GM12878 (cell line): Measurements from ENCODE around the gene ZDHHC7. TPM values are rescaled to one million over a fixed set of nuclear protein-coding genes. Genes with fewer than 3 reads are reported as not detected.

Source experiments
- ATAC-seq: fragments of 200-7000 bp; cut with Tn5 transposase; 3 replicates; pipeline ENCODE4 v1.9.1; 2020; ENCODE audit warnings: mild to moderate bottlenecking, moderate library complexity
- BruUV-seq: library from RNA; stranded (reverse); fragments of 400-500 nt; replicated peaks from 2 replicates; lab custom pipeline; 2021; lab: Mats Ljungman, UMichigan
- CTCF ChIA-PET: fragments of 300-600 bp; sonication (Branson Sonifier 250); formaldehyde crosslinking; extraction: SDS; loops from one replicate; lab custom pipeline; 2021; ENCODE audit warnings: inconsistent platforms; lab: Yijun Ruan, JAX
- POLR2A ChIA-PET: fragments of 350-600 bp; formaldehyde crosslinking; extraction: SDS; loops from one replicate; lab custom pipeline; 2021; ENCODE audit warnings: inconsistent platforms; lab: Charles Lee
- RAD21 ChIA-PET: fragments of 300-600 bp; sonication (Branson Sonifier 250); formaldehyde crosslinking; loops from one replicate; lab custom pipeline; 2023; ENCODE audit warnings: antibody characterized with exemption; ENCODE audit not compliant: unreplicated experiment; lab: Charles Lee
- SMC1A ChIA-PET: fragments of 300-600 bp; sonication (Branson Sonifier 250); formaldehyde crosslinking; loops from one replicate; lab custom pipeline; 2023; ENCODE audit not compliant: unreplicated experiment, uncharacterized antibody; lab: Charles Lee
- DNase-seq: peaks from one replicate; pipeline ENCODE4 v3.0.0-alpha.2; 2011; ENCODE audit warnings: low read depth, low spot score
- FAIRE-seq: peaks from 3 replicates; lab custom pipeline; 2011; peaks lifted over from hg19 to GRCh38; lab: Jason Lieb, UNC
- H2AFZ ChIP-seq: 2 replicates; pipeline ENCODE4 v1.6.0; 2011; ENCODE audit warnings: low read depth, low read length, control low read depth; ENCODE audit not compliant: control insufficient read depth
- H3K27ac ChIP-seq: 2 replicates; pipeline ENCODE4 v1.5.1; 2011; ENCODE audit warnings: control low read depth; ENCODE audit not compliant: control insufficient read depth, insufficient read depth
- H3K27me3 ChIP-seq, 2 experiments: replicated peaks in 1 of 2; 2 replicates each; pipeline versions ENCODE4 v1.6.0 to v1.6.1; 2011; ENCODE audit warnings: low read length in 1 of 2; ENCODE audit not compliant: control insufficient read depth in 2 of 2, insufficient read depth in 2 of 2
- H3K36me3 ChIP-seq, 2 experiments: 2 replicates each; pipeline ENCODE4 v1.5.1; 2011; ENCODE audit warnings: low read length in 1 of 2; ENCODE audit not compliant: control insufficient read depth in 2 of 2, insufficient read depth in 2 of 2
- H3K4me1 ChIP-seq: 2 replicates; pipeline ENCODE4 v1.6.1; 2011; ENCODE audit warnings: mild to moderate bottlenecking, low read length, moderate library complexity, mixed read lengths; ENCODE audit not compliant: control insufficient read depth, insufficient read depth
- H3K4me2 ChIP-seq: 2 replicates; pipeline ENCODE4 v1.6.0; 2011; ENCODE audit warnings: control low read depth; ENCODE audit not compliant: control insufficient read depth, insufficient read depth
- H3K4me3 ChIP-seq: fragments of 200-600 bp; sonication (generic); 2 replicates; pipeline ENCODE4 v1.5.1; 2016
- H3K79me2 ChIP-seq: 2 replicates; pipeline ENCODE4 v1.6.0; 2011; ENCODE audit warnings: low read length; ENCODE audit not compliant: control insufficient read depth, insufficient read depth
- H3K9ac ChIP-seq: 2 replicates; pipeline ENCODE4 v1.8.0; 2011; ENCODE audit warnings: low read length, control low read depth, mixed read lengths; ENCODE audit not compliant: control insufficient read depth, insufficient read depth
- H3K9me3 ChIP-seq: replicated peaks from 3 replicates; pipeline ENCODE4 v1.5.1; 2011; ENCODE audit warnings: mild to moderate bottlenecking, low read length; ENCODE audit not compliant: control insufficient read depth, insufficient read depth
- H4K20me1 ChIP-seq: 2 replicates; pipeline ENCODE4 v1.6.0; 2011; ENCODE audit not compliant: control insufficient read depth, insufficient read depth
- CTCF ChIP-seq, 3 experiments: IDR thresholded peaks in 2 of 3; conservative IDR thresholded peaks in 1 of 3; 2 replicates each; pipeline ENCODE4 v1.5.1; 2011; ENCODE audit warnings: low read depth in 3 of 3, low read length in 3 of 3, mild to moderate bottlenecking in 3 of 3, control low read depth in 2 of 3, moderate library complexity in 2 of 3, inconsistent platforms in 1 of 3, mixed read lengths in 1 of 3; ENCODE audit not compliant: control insufficient read depth in 2 of 3, insufficient read depth in 1 of 3; ENCODE audit errors: extremely low read depth in 1 of 3
- E2F8 ChIP-seq: fragments of 450-650 bp; IDR thresholded peaks from 2 replicates; pipeline ENCODE4 v1.6.1; 2018; ENCODE audit warnings: mild to moderate bottlenecking, low read depth, moderate library complexity; ENCODE audit not compliant: partially characterized antibody
- HDGF ChIP-seq: fragments of 450-650 bp; IDR thresholded peaks from 2 replicates; pipeline ENCODE4 v1.6.1; 2016; ENCODE audit warnings: antibody characterized with exemption
- ZBTB40 ChIP-seq: fragments of 450-650 bp; IDR thresholded peaks from 2 replicates; pipeline ENCODE4 v1.6.1; 2016; ENCODE audit warnings: mild to moderate bottlenecking, moderate library complexity, borderline replicate concordance
- WGBS: methylation state at CpG from one replicate; pipeline ENCODE4 v1.1.6; 2016; ENCODE audit warnings: low lambda C conversion rate; ENCODE audit not compliant: insufficient replicate concordance, insufficient coverage; ENCODE audit errors: missing lambda C conversion rate; 5-methylcytosine and 5-hydroxymethylcytosine counted together
- in situ Hi-C: fragments of 300-500 bp; cut with MboI; formaldehyde crosslinking; loops from 9 replicates; pipeline ENCODE4 v1.14.3; 2018; ENCODE audit warnings: mixed read lengths
- intact Hi-C: fragments of 100-400 bp; cut with micrococcal nuclease; formaldehyde crosslinking; loops from one replicate; pipeline ENCODE4 v1.14.2; 2022; ENCODE audit not compliant: unreplicated experiment
- polyA plus RNA-seq, 11 experiments: library from polyadenylated mRNA; depleted of rRNA in 4 of 11; unstranded in 6 of 11; stranded (reverse) in 5 of 11; fragments of >200 nt; fragmentation: Nextera tagmentation in 4 of 11; fragmentation: Illumina TruSeq in 1 of 11; extraction: Ambion mirVana in 4 of 11; extraction: Trizol in 1 of 11; gene quantifications; 1 replicate in 1 of 11; 2 replicates in 10 of 11; pipeline versions ENCODE4 v1.2.1 to v1.2.3, GENCODE V29; 2011 to 2016; ENCODE audit warnings: inconsistent platforms in 2 of 11, missing spikeins in 2 of 11, low read depth in 1 of 11
- total RNA-seq, 4 experiments: library from RNA; depleted of rRNA in 3 of 4; stranded (reverse); fragments of >200 nt in 3 of 4; fragmentation: Illumina TruSeq in 1 of 4; extraction: Trizol in 1 of 4; gene quantifications; 2 replicates each; pipeline versions ENCODE4 v1.2.1 to v1.2.3, GENCODE V29; 2013 to 2021

The ZDHHC7 gene
- total and polyA plus RNA-seq, 10 of the 15 experiments (the other 5 are each of a cell fraction or from before 2014, with no cell fraction given): 0.87 to 26.0 (median 20.0) TPM

- RAD21 ChIA-PET: no interaction called here
- Histone ChIP-seq H2AFZ (no peak overlapping the region), H3K4me1 (peaks cover 6% of the 10 kb centered on the region), H3K9ac (no peak overlapping the region), H3K27ac (no peak overlapping the region), H4K20me1 (no peaks in the 10 kb centered on the region), H3K9me3 (no peaks in the 10 kb centered on the region), H3K36me3 (no peaks in the 10 kb centered on the region), H3K4me3 (no peak overlapping the region), H3K27me3 (no peaks in the 10 kb centered on the region), H3K79me2 (no peaks in the 10 kb centered on the region), H3K4me2 (no peak overlapping the region)
- DNase-seq (no peak), FAIRE-seq (no peak), ATAC-seq (no peak; the same call in 1 of the 3 replicates)
- POLR2A ChIA-PET: no interaction called here
- CTCF ChIA-PET: interaction anchor here (0.7 to 1.8 kb wide), 2 partner anchors 47 to 49 kb away, joined by 3 to 5 read pairs; no protein-coding TSS in a partner anchor
- 48% methylated on average over 9 of the region's 9 CpGs for WGBS
- TF ChIP-seq CTCF (IDR thresholded peaks at IDR 0.05 in 2 of 3, conservative IDR thresholded peaks at IDR 0.05 in 1 of 3; ENCODE audit: control insufficient read depth in 2 of 3, extremely low read depth in 1 of 3, insufficient read depth in 1 of 3, low read depth in 3 of 3, low read length in 3 of 3): no peak
- TF ChIP-seq ZBTB40: no peak
- no peak for TF ChIP-seq E2F8
- no peak for TF ChIP-seq HDGF
- in situ Hi-C loops: no loop called here
- intact Hi-C loops: no loop called here
- BruUV-seq: no TSS peak
- SMC1A ChIA-PET: no interaction called here
Measured at GRCh38 chr16:85019659-85020245, 8.4 kb upstream of the ZDHHC7 start.
